Stromal cell of bone marrow (primary cell): ENCODE data around the gene SEMA3A.
"Not testable (repeated sequence)": the region's sequence is repeated elsewhere in the genome, so short reads cannot be mapped to it uniquely, and the experiment has no call there.

Source experiments
- DNase-seq: peaks from one replicate; pipeline ENCODE4 v3.0.0-alpha.2; 2012; ENCODE audit warnings: low read depth

SEMA3A gene

GRCh38 chr7:84194484-84195271, at the start of gene SEMA3A:
Gene SEMA3A, minus strand, starts transcription at chr7:84194789. Its CDS starts 203 bp downstream, at chr7:84194586.
- DNase-seq = no peak

GRCh38 chr7:84243037-84243436, 48.4 kb upstream of the SEMA3A start:
- not testable (repeated sequence) for DNase-seq

- no peak for DNase-seq
Observed at GRCh38 chr7:84238596-84238995, 44.0 kb upstream of the SEMA3A start.

- DNase-seq = peak; percentile 69
Observed at GRCh38 chr7:84237533-84238173, 43.1 kb upstream of the SEMA3A start.

GRCh38 chr7:84236398-84236797, 41.8 kb upstream of the SEMA3A start:
- no peak for DNase-seq

- DNase-seq = peak; percentile 3
Observed at GRCh38 chr7:84232646-84233045, 38.1 kb upstream of the SEMA3A start.

GRCh38 chr7:84231157-84231556, 36.6 kb upstream of the SEMA3A start:
- peak; percentile 14 for DNase-seq

GRCh38 chr7:84230491-84230890, 35.9 kb upstream of the SEMA3A start:
- no peak for DNase-seq

GRCh38 chr7:84228526-84228925, 33.9 kb upstream of the SEMA3A start:
- DNase-seq = no peak

GRCh38 chr7:84226759-84227158, 32.2 kb upstream of the SEMA3A start:
- no peak for DNase-seq

- no peak for DNase-seq
Observed at GRCh38 chr7:84224505-84224904, 29.9 kb upstream of the SEMA3A start.

GRCh38 chr7:84219310-84219709, 24.7 kb upstream of the SEMA3A start:
- DNase-seq = no peak

- no peak for DNase-seq
Observed at GRCh38 chr7:84218681-84219080, 24.1 kb upstream of the SEMA3A start.

GRCh38 chr7:84216472-84216871, 21.9 kb upstream of the SEMA3A start:
- no peak for DNase-seq

- not testable (repeated sequence) for DNase-seq
Observed at GRCh38 chr7:84214757-84215156, 20.2 kb upstream of the SEMA3A start.

- no peak for DNase-seq
Observed at GRCh38 chr7:84210301-84210700, 15.7 kb upstream of the SEMA3A start.

- no peak for DNase-seq
Observed at GRCh38 chr7:84209006-84209405, 14.4 kb upstream of the SEMA3A start.

GRCh38 chr7:84207615-84208014, 13.0 kb upstream of the SEMA3A start:
- DNase-seq = no peak

GRCh38 chr7:84207025-84207424, 12.4 kb upstream of the SEMA3A start:
- DNase-seq = no peak

- DNase-seq = no peak
Observed at GRCh38 chr7:84204655-84205054, 10.1 kb upstream of the SEMA3A start.

GRCh38 chr7:84202855-84203254, 8.3 kb upstream of the SEMA3A start:
- DNase-seq = no peak

- no peak for DNase-seq
Observed at GRCh38 chr7:84200859-84201258, 6.3 kb upstream of the SEMA3A start.

GRCh38 chr7:84199216-84199615, 4.6 kb upstream of the SEMA3A start:
- DNase-seq = no peak

- DNase-seq = no peak
Observed at GRCh38 chr7:84196084-84196503, 1.5 kb upstream of the SEMA3A start.
